HepG2 (cell line): ENCODE measurements around the gene HTR3C. TPM values are rescaled to one million over a fixed set of nuclear protein-coding genes. Genes with fewer than 3 reads are reported as not detected.

ENCODE experiments used
- AGO2 ChIP-seq: fragments of 200-400 bp; formaldehyde crosslinking; optimal IDR thresholded peaks from 2 replicates; pipeline ENCODE3; 2017; ENCODE audit warnings: mild to moderate bottlenecking, low read depth, low read length, moderate library complexity
- ATF6 ChIP-seq: sonication (generic); formaldehyde crosslinking; conservative IDR thresholded peaks from 2 replicates; pipeline ENCODE4 v1.4.0; 2020; ENCODE audit warnings: missing genetic modification reagents
- ATF7 ChIP-seq, 2 experiments: fragments of 450-650 bp in 1 of 2; sonication (generic) in 1 of 2; formaldehyde crosslinking in 1 of 2; IDR thresholded peaks; 2 replicates each; pipeline versions ENCODE4 v1.4.0 to v1.6.1; 2016 to 2020; ENCODE audit warnings: antibody characterized with exemption in 1 of 2, mild to moderate bottlenecking in 1 of 2, missing genetic modification reagents in 1 of 2
- HIVEP1 ChIP-seq: sonication (generic); formaldehyde crosslinking; IDR thresholded peaks from 2 replicates; pipeline ENCODE4 v1.4.0; 2020; ENCODE audit warnings: mild to moderate bottlenecking, missing genetic modification reagents
- NFE2L1 ChIP-seq: sonication (generic); formaldehyde crosslinking; IDR thresholded peaks from 2 replicates; pipeline ENCODE4 v1.4.0; 2020; ENCODE audit warnings: missing genetic modification reagents, mild to moderate bottlenecking, borderline replicate concordance
- PAF1 ChIP-seq: IDR thresholded peaks from 2 replicates; pipeline ENCODE4 v1.6.1; 2016; ENCODE audit warnings: missing genetic modification reagents, missing compliant biosample characterization
- POLR2G ChIP-seq: fragments of 200-400 bp; formaldehyde crosslinking; IDR thresholded peaks from 2 replicates; pipeline ENCODE4 v1.6.1; 2018; ENCODE audit warnings: mild to moderate bottlenecking, low read depth, low read length, moderate library complexity
- SMAD1 ChIP-seq: sonication (generic); formaldehyde crosslinking; IDR thresholded peaks from 2 replicates; pipeline ENCODE4 v1.4.0; 2020; ENCODE audit warnings: missing genetic modification reagents, low read depth, mild to moderate bottlenecking, borderline replicate concordance
- SP140L ChIP-seq: sonication (generic); formaldehyde crosslinking; IDR thresholded peaks from 2 replicates; pipeline ENCODE4 v1.4.0; 2020; ENCODE audit warnings: missing genetic modification reagents, borderline replicate concordance
- SRSF9 ChIP-seq: fragments of 200-400 bp; formaldehyde crosslinking; IDR thresholded peaks from 2 replicates; pipeline ENCODE4 v1.6.1; 2018; ENCODE audit warnings: borderline replicate concordance, mild to moderate bottlenecking, low read depth, low read length; ENCODE audit not compliant: insufficient read depth, poor library complexity, severe bottlenecking
- TCF7 ChIP-seq: sonication (generic); IDR thresholded peaks from 2 replicates; pipeline ENCODE4 v1.6.1; 2016; ENCODE audit warnings: antibody characterized with exemption, low read depth
- TSC22D2 ChIP-seq: sonication (generic); formaldehyde crosslinking; IDR thresholded peaks from 2 replicates; pipeline ENCODE4 v1.5.1; 2020; ENCODE audit warnings: missing genetic modification reagents, mild to moderate bottlenecking, borderline replicate concordance
- ZFP90 ChIP-seq: sonication (generic); formaldehyde crosslinking; IDR thresholded peaks from 2 replicates; pipeline ENCODE4 v1.8.0; 2022; ENCODE audit warnings: missing genetic modification reagents, mild to moderate bottlenecking, inconsistent platforms, borderline replicate concordance
- ZNF10 ChIP-seq: sonication (generic); formaldehyde crosslinking; IDR thresholded peaks from 2 replicates; pipeline ENCODE4 v1.4.0; 2020; ENCODE audit warnings: mild to moderate bottlenecking, low read depth, missing genetic modification reagents, borderline replicate concordance
- ZNF543 ChIP-seq: sonication (generic); formaldehyde crosslinking; IDR thresholded peaks from 2 replicates; pipeline ENCODE4 v1.4.0; 2020; ENCODE audit warnings: mild to moderate bottlenecking, missing genetic modification reagents
- ZNF777 ChIP-seq: sonication (generic); formaldehyde crosslinking; IDR thresholded peaks from 2 replicates; pipeline ENCODE4 v1.4.0; 2020; ENCODE audit warnings: missing genetic modification reagents
- polyA plus RNA-seq, 8 experiments: library from polyadenylated mRNA; depleted of rRNA in 3 of 8; stranded (reverse) in 7 of 8; unstranded in 1 of 8; fragments of >200 nt; fragmentation: Illumina TruSeq in 4 of 8; extraction: Trizol in 4 of 8; gene quantifications; 2 replicates each; pipeline versions ENCODE4 v1.2.1 to v1.2.3, GENCODE V29; 2011 to 2016; ENCODE audit warnings: low read depth in 4 of 8, missing spikeins in 1 of 8, mixed read lengths in 1 of 8; ENCODE audit not compliant: insufficient read depth in 1 of 8
- total RNA-seq, 5 experiments: library from RNA; depleted of rRNA; stranded (reverse); fragments of >200 nt; fragmentation: Illumina TruSeq; extraction: Trizol; gene quantifications; 2 replicates each; pipeline ENCODE4 v1.2.3, GENCODE V29; 2016; ENCODE audit warnings: low read depth in 1 of 5
- TF ChIP-seq, protein P1 (sequence below): sonication (generic); formaldehyde crosslinking; IDR thresholded peaks from 2 replicates; pipeline ENCODE4 v1.4.0; 2020; ENCODE audit warnings: mild to moderate bottlenecking, missing genetic modification reagents, borderline replicate concordance
- TF ChIP-seq, protein P2 (sequence below): sonication (generic); formaldehyde crosslinking; IDR thresholded peaks from 2 replicates; pipeline ENCODE4 v1.4.0; 2020; ENCODE audit warnings: low read depth, missing genetic modification reagents
- TF ChIP-seq, protein P3 (sequence below): IDR thresholded peaks from 2 replicates; pipeline ENCODE4 v1.6.1; 2016; ENCODE audit warnings: low read depth, control low read depth

Gene HTR3C
- total and polyA plus RNA-seq, 2 of the 13 experiments (the other 11 are each of a cell fraction or from before 2014, with no cell fraction given), result not detected

GRCh38 chr3:184017672-184018423 lies 35.0 kb upstream of the HTR3C start, which contains the start of gene ABCC5 (continued):
- TF ChIP-seq, protein P1, sequence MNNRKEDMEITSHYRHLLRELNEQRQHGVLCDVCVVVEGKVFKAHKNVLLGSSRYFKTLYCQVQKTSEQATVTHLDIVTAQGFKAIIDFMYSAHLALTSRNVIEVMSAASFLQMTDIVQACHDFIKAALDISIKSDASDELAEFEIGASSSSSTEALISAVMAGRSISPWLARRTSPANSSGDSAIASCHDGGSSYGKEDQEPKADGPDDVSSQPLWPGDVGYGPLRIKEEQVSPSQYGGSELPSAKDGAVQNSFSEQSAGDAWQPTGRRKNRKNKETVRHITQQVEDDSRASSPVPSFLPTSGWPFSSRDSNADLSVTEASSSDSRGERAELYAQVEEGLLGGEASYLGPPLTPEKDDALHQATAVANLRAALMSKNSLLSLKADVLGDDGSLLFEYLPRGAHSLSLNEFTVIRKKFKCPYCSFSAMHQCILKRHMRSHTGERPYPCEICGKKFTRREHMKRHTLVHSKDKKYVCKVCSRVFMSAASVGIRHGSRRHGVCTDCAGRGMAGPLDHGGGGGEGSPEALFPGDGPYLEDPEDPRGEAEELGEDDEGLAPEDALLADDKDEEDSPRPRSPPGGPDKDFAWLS (CRISPR knock-in tag), result no peak
- TF ChIP-seq NFE2L1 (CRISPR knock-in tag), result no peak; the same call in 1 of the 2 replicates
- TF ChIP-seq SMAD1 (CRISPR knock-in tag), result no peak
- no peak for TF ChIP-seq SRSF9
- TF ChIP-seq TCF7, result no peak
- no peak for TF ChIP-seq AGO2
- 0 out of 2 replicates have a peak, but pooled peaks have one; percentile 39 for TF ChIP-seq TSC22D2 (CRISPR knock-in tag)
- no peak for TF ChIP-seq ATF6
- no peak for TF ChIP-seq ATF7 (IDR thresholded peaks at IDR 0.05)
- no peak for TF ChIP-seq ATF7 (CRISPR knock-in tag; IDR thresholded peaks at IDR 0.05)
- no peak for TF ChIP-seq ZNF10 (CRISPR knock-in tag)
- no peak for TF ChIP-seq HIVEP1 (CRISPR knock-in tag)
- TF ChIP-seq, protein P2, sequence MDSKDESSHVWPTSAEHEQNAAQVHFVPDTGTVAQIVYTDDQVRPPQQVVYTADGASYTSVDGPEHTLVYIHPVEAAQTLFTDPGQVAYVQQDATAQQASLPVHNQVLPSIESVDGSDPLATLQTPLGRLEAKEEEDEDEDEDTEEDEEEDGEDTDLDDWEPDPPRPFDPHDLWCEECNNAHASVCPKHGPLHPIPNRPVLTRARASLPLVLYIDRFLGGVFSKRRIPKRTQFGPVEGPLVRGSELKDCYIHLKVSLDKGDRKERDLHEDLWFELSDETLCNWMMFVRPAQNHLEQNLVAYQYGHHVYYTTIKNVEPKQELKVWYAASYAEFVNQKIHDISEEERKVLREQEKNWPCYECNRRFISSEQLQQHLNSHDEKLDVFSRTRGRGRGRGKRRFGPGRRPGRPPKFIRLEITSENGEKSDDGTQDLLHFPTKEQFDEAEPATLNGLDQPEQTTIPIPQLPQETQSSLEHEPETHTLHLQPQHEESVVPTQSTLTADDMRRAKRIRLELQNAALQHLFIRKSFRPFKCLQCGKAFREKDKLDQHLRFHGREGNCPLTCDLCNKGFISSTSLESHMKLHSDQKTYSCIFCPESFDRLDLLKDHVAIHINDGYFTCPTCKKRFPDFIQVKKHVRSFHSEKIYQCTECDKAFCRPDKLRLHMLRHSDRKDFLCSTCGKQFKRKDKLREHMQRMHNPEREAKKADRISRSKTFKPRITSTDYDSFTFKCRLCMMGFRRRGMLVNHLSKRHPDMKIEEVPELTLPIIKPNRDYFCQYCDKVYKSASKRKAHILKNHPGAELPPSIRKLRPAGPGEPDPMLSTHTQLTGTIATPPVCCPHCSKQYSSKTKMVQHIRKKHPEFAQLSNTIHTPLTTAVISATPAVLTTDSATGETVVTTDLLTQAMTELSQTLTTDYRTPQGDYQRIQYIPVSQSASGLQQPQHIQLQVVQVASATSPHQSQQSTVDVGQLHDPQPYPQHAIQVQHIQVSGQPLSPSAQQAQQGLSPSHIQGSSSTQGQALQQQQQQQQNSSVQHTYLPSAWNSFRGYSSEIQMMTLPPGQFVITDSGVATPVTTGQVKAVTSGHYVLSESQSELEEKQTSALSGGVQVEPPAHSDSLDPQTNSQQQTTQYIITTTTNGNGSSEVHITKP (CRISPR knock-in tag), result no peak
- peak; percentile 77; the same call in 1 of the 2 replicates for TF ChIP-seq POLR2G
- peak; percentile 41; the same call in 1 of the 2 replicates for TF ChIP-seq ZNF543 (CRISPR knock-in tag)
- TF ChIP-seq SP140L, result no peak
- no peak for TF ChIP-seq PAF1 (CRISPR knock-in tag)
- TF ChIP-seq ZNF777 (CRISPR knock-in tag), result no peak
- TF ChIP-seq, protein P3, sequence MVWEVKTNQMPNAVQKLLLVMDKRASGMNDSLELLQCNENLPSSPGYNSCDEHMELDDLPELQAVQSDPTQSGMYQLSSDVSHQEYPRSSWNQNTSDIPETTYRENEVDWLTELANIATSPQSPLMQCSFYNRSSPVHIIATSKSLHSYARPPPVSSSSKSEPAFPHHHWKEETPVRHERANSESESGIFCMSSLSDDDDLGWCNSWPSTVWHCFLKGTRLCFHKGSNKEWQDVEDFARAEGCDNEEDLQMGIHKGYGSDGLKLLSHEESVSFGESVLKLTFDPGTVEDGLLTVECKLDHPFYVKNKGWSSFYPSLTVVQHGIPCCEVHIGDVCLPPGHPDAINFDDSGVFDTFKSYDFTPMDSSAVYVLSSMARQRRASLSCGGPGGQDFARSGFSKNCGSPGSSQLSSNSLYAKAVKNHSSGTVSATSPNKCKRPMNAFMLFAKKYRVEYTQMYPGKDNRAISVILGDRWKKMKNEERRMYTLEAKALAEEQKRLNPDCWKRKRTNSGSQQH, result no peak
- peak; percentile 86; the same call in 1 of the 2 replicates for TF ChIP-seq ZFP90
